IPS-11a (cell line): ENCODE data around the gene CCT2.

Experiments used
- H3K4me3 ChIP-seq: one replicate; pipeline ENCODE4 v1.5.1; 2013; ENCODE audit warnings: low read depth, low read length, control low read depth

CCT2 gene

GRCh38 chr12:69585189-69586062 is at the start of gene CCT2:
Gene CCT2, plus strand, starts transcription at chr12:69585459. Its CDS starts 63 bp downstream, at chr12:69585522.
- peak within 1 kb of the TSS; percentile 100 for H3K4me3 ChIP-seq

- no peak overlapping the region for H3K4me3 ChIP-seq
These were observed 44.3 kb upstream of the CCT2 start for GRCh38 chr12:69540987-69541386.

GRCh38 chr12:69544087-69544486 is 41.2 kb upstream of the CCT2 start:
- H3K4me3 ChIP-seq: no peak overlapping the region

GRCh38 chr12:69545081-69545480 is 40.2 kb upstream of the CCT2 start:
- H3K4me3 ChIP-seq: no peak overlapping the region

- no peak overlapping the region for H3K4me3 ChIP-seq
These were observed 38.4 kb upstream of the CCT2 start for GRCh38 chr12:69546693-69547438.

- no peak overlapping the region for H3K4me3 ChIP-seq
These were observed 36.6 kb upstream of the CCT2 start for GRCh38 chr12:69548687-69549086.

GRCh38 chr12:69550569-69551350 is 34.5 kb upstream of the CCT2 start:
- no peak overlapping the region for H3K4me3 ChIP-seq

GRCh38 chr12:69553628-69554248 is 31.5 kb upstream of the CCT2 start:
- H3K4me3 ChIP-seq: no peak overlapping the region

- H3K4me3 ChIP-seq: no peak overlapping the region
These were observed 29.8 kb upstream of the CCT2 start for GRCh38 chr12:69555461-69555860.

GRCh38 chr12:69556383-69556782 is 28.9 kb upstream of the CCT2 start:
- H3K4me3 ChIP-seq: no peak overlapping the region

- no peak overlapping the region for H3K4me3 ChIP-seq
These were observed 22.0 kb upstream of the CCT2 start for GRCh38 chr12:69563166-69563762.

- H3K4me3 ChIP-seq: no peak overlapping the region
These were observed 18.7 kb upstream of the CCT2 start for GRCh38 chr12:69566603-69567002.

- no peak overlapping the region for H3K4me3 ChIP-seq
These were observed 16.0 kb upstream of the CCT2 start for GRCh38 chr12:69569236-69569635.

GRCh38 chr12:69570000-69570516 is 15.2 kb upstream of the CCT2 start:
- no peak overlapping the region for H3K4me3 ChIP-seq

GRCh38 chr12:69570545-69571399 is 14.5 kb upstream of the CCT2 start:
- no peak overlapping the region for H3K4me3 ChIP-seq

GRCh38 chr12:69575346-69575745 is 9.9 kb upstream of the CCT2 start:
- H3K4me3 ChIP-seq: no peak overlapping the region

GRCh38 chr12:69578283-69578682 is 7.0 kb upstream of the CCT2 start:
- H3K4me3 ChIP-seq: no peak overlapping the region

GRCh38 chr12:69579029-69579428 is 6.2 kb upstream of the CCT2 start:
- no peak overlapping the region for H3K4me3 ChIP-seq

- H3K4me3 ChIP-seq: no peak overlapping the region
These were observed 5.2 kb upstream of the CCT2 start for GRCh38 chr12:69580074-69580473.
